Panc1 (cell line): ENCODE measurements around the gene FOXP4. TPM values are rescaled to one million over a fixed set of nuclear protein-coding genes. Genes with fewer than 3 reads are reported as not detected.

ENCODE experiments used
- ATAC-seq: fragments of 200-7000 bp; cut with Tn5 transposase; 2 replicates; pipeline ENCODE4 v1.9.1; 2020; ENCODE audit warnings: mild to moderate bottlenecking, moderate library complexity
- BruUV-seq: library from RNA; stranded (reverse); fragments of 400-500 nt; replicated peaks from 2 replicates; lab custom pipeline; 2021; lab: Mats Ljungman, UMichigan
- CTCF ChIA-PET: fragments of 300-600 bp; sonication (Branson Sonifier 250); formaldehyde crosslinking; loops from one replicate; lab custom pipeline; 2022; ENCODE audit warnings: antibody characterized with exemption; lab: Charles Lee
- POLR2A ChIA-PET: fragments of 300-600 bp; sonication (Branson Sonifier 250); formaldehyde crosslinking; loops from one replicate; lab custom pipeline; 2022; ENCODE audit warnings: antibody characterized with exemption; lab: Charles Lee
- DNase-seq: peaks from one replicate; pipeline ENCODE4 v3.0.0-alpha.2; 2010; ENCODE audit warnings: low read depth, low spot score
- H3K27ac ChIP-seq: 2 replicates; pipeline ENCODE4 v1.5.1; 2011; ENCODE audit warnings: mild to moderate bottlenecking, low read length, inconsistent platforms
- H3K27me3 ChIP-seq: fragments of 200-500 bp; sonication (Bioruptor generic); 2 replicates; pipeline ENCODE4 v1.6.0; 2014; ENCODE audit warnings: low read length, inconsistent platforms; ENCODE audit not compliant: control insufficient read depth, insufficient read depth
- H3K36me3 ChIP-seq: fragments of 200-500 bp; sonication (Bioruptor generic); 2 replicates; pipeline ENCODE4 v1.5.1; 2014; ENCODE audit warnings: inconsistent platforms, mild to moderate bottlenecking, low read length, moderate library complexity; ENCODE audit not compliant: control insufficient read depth, insufficient read depth
- H3K4me1 ChIP-seq: 2 replicates; pipeline ENCODE4 v1.5.1; 2011; ENCODE audit warnings: inconsistent platforms, mild to moderate bottlenecking, low read length, moderate library complexity; ENCODE audit not compliant: control insufficient read depth, insufficient read depth
- H3K4me3 ChIP-seq, 2 experiments: 2 replicates each; pipeline ENCODE4 v1.5.1; 2011 to 2012; ENCODE audit warnings: low read depth in 2 of 2, low read length in 2 of 2, mild to moderate bottlenecking in 2 of 2, inconsistent platforms in 1 of 2, moderate library complexity in 1 of 2
- H3K9me3 ChIP-seq: fragments of 200-500 bp; sonication (Bioruptor generic); 2 replicates; pipeline ENCODE4 v1.5.1; 2014; ENCODE audit warnings: low read depth, mild to moderate bottlenecking, inconsistent platforms, low read length, moderate library complexity; ENCODE audit not compliant: control insufficient read depth, insufficient read depth
- POLR2AphosphoS5 ChIP-seq: IDR thresholded peaks from 2 replicates; pipeline ENCODE4 v1.6.1; 2012; ENCODE audit warnings: mild to moderate bottlenecking, low read depth, low read length, moderate library complexity
- SIN3A ChIP-seq: IDR thresholded peaks from 2 replicates; pipeline ENCODE4 v1.6.1; 2012; ENCODE audit warnings: low read depth, mild to moderate bottlenecking, low read length, moderate library complexity, borderline replicate concordance; ENCODE audit not compliant: insufficient read depth
- TCF7L2 ChIP-seq: IDR thresholded peaks from 2 replicates; pipeline ENCODE4 v1.6.1; 2011; ENCODE audit warnings: mild to moderate bottlenecking, low read depth, low read length, inconsistent platforms
- in situ Hi-C: cut with HindIII; loops from 2 replicates; pipeline ENCODE4 v1.10.0; 2016; ENCODE audit warnings: low sequenced_read_pairs, low pct_unique_long_range_greater_than_20kb
- intact Hi-C: fragments of 100-400 bp; cut with micrococcal nuclease; formaldehyde crosslinking; loops from one replicate; pipeline ENCODE4 v1.10.0; 2022; ENCODE audit not compliant: unreplicated experiment
- total RNA-seq: library from RNA; stranded (reverse); gene quantifications from one replicate; pipeline ENCODE4 v1.2.1, GENCODE V29; 2021; ENCODE audit not compliant: unreplicated experiment
- TF ChIP-seq, protein P1 (sequence below): fragments of 450-650 bp; IDR thresholded peaks from 2 replicates; pipeline ENCODE4 v1.5.1; 2017; ENCODE audit warnings: mild to moderate bottlenecking
- TF ChIP-seq, protein P2 (sequence below), 2 experiments: IDR thresholded peaks; 2 replicates each; pipeline ENCODE4 v1.6.1; 2011 to 2012; ENCODE audit warnings: low read depth in 2 of 2, control low read depth in 1 of 2, low read length in 1 of 2, mild to moderate bottlenecking in 1 of 2, moderate library complexity in 1 of 2; ENCODE audit not compliant: insufficient read depth in 1 of 2

Gene FOXP4
- total RNA-seq, 1 experiment from 2014 or later, result 30.4 TPM

DNA sequence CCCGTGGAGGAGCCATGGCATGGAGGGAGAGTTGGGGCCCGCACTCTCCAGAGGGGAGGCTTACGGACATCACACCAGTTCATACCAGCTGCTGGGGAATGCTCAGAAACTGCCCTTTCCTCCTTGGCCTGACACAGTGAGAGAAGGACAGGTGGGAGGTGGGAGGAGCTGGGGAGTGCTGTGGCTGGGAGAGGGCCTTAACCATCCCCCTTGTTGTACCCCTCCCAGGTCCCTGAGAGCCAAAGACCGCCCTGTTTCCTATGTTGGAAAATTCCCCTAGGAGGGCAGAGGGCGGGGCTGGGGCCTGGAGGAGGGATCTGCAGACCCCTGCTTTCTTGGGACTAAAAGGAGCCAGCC lies 24.1 kb downstream of the FOXP4 start:
- Histone ChIP-seq H3K4me1 (no peaks in the 10 kb centered on the region), H3K4me3 (no peak overlapping the region), H3K27me3 (no peaks in the 10 kb centered on the region), H3K27ac (no peak overlapping the region), H3K9me3 (no peaks in the 10 kb centered on the region), H3K36me3 (no peaks in the 10 kb centered on the region)
- ChIA-PET POLR2A (no interaction called here), CTCF (no interaction called here)
- BruUV-seq, result no TSS peak
- DNase-seq (no peak), ATAC-seq (no peak)
- TF ChIP-seq, protein P1, sequence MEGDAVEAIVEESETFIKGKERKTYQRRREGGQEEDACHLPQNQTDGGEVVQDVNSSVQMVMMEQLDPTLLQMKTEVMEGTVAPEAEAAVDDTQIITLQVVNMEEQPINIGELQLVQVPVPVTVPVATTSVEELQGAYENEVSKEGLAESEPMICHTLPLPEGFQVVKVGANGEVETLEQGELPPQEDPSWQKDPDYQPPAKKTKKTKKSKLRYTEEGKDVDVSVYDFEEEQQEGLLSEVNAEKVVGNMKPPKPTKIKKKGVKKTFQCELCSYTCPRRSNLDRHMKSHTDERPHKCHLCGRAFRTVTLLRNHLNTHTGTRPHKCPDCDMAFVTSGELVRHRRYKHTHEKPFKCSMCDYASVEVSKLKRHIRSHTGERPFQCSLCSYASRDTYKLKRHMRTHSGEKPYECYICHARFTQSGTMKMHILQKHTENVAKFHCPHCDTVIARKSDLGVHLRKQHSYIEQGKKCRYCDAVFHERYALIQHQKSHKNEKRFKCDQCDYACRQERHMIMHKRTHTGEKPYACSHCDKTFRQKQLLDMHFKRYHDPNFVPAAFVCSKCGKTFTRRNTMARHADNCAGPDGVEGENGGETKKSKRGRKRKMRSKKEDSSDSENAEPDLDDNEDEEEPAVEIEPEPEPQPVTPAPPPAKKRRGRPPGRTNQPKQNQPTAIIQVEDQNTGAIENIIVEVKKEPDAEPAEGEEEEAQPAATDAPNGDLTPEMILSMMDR, result no peak
- no peak for TF ChIP-seq POLR2AphosphoS5
- TF ChIP-seq SIN3A, result no peak
- TF ChIP-seq, protein P2, sequence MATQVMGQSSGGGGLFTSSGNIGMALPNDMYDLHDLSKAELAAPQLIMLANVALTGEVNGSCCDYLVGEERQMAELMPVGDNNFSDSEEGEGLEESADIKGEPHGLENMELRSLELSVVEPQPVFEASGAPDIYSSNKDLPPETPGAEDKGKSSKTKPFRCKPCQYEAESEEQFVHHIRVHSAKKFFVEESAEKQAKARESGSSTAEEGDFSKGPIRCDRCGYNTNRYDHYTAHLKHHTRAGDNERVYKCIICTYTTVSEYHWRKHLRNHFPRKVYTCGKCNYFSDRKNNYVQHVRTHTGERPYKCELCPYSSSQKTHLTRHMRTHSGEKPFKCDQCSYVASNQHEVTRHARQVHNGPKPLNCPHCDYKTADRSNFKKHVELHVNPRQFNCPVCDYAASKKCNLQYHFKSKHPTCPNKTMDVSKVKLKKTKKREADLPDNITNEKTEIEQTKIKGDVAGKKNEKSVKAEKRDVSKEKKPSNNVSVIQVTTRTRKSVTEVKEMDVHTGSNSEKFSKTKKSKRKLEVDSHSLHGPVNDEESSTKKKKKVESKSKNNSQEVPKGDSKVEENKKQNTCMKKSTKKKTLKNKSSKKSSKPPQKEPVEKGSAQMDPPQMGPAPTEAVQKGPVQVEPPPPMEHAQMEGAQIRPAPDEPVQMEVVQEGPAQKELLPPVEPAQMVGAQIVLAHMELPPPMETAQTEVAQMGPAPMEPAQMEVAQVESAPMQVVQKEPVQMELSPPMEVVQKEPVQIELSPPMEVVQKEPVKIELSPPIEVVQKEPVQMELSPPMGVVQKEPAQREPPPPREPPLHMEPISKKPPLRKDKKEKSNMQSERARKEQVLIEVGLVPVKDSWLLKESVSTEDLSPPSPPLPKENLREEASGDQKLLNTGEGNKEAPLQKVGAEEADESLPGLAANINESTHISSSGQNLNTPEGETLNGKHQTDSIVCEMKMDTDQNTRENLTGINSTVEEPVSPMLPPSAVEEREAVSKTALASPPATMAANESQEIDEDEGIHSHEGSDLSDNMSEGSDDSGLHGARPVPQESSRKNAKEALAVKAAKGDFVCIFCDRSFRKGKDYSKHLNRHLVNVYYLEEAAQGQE (IDR thresholded peaks at IDR 0.05; ENCODE audit: insufficient read depth in 1 of 2, low read depth in 2 of 2, low read length in 1 of 2), result no peak
- TF ChIP-seq TCF7L2, result no peak
- in situ Hi-C loops (no loop called here), intact Hi-C loops (no loop called here)

DNA sequence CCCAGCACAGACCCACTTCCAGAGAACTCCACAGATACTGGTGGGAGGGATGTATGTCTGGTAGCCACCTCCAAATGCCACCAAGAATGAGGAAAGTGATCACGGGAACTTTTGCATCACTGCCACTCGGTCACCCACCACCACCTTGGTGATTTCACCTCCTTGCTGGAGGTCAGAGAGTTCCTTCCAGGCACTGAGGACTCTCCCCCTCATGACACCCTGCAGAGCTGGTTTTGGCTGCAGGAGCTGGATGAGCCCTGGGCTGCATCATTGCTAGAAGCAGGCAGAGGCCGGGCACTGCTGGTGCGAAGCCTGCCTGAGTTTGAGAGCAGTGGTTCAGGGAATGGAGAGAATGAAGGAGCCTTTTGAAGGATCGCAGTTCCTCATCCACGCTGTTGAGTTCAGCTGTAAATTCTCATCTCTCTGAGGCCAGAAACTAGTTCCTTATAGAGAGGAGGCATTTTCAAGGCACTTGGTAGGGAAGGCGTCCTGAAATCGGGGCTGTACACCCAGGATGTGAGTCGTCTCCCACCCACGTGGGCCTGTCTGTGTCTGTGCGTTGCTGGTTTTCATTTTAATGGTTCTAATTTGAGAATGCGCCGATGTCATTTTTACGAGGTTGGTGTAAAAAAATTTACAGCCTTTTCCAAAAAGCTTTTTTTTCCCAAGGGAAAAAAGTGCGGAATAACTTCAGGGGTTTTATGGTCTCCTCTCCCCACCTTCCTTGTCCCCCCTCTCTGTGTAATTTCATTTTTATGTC lies 25.0 kb downstream of the FOXP4 start:
- Histone ChIP-seq H3K4me1 (no peaks in the 10 kb centered on the region), H3K4me3 (no peak overlapping the region), H3K9me3 (no peaks in the 10 kb centered on the region), H3K27me3 (no peaks in the 10 kb centered on the region), H3K27ac (no peak overlapping the region), H3K36me3 (no peaks in the 10 kb centered on the region)
- intact Hi-C loops, result no loop called here
- CTCF ChIA-PET, result no interaction called here
- POLR2A ChIA-PET, result no interaction called here
- TF ChIP-seq, protein P1, result no peak
- TF ChIP-seq POLR2AphosphoS5 (no peak), SIN3A (no peak)
- ATAC-seq (no peak), DNase-seq (no peak)
- no TSS peak for BruUV-seq
- in situ Hi-C loops, result no loop called here
